Peyer's patch (tissue), 4 donors: ENCODE data around the gene ZNF205.

Source experiments
- POLR2A ChIP-seq, 2 donors: fragments of 450-650 bp; IDR thresholded peaks; one replicate each; pipeline ENCODE4 v1.5.1; 2017; ENCODE audit warnings: antibody characterized with exemption in 2 of 2, mild to moderate bottlenecking in 2 of 2, moderate library complexity in 2 of 2
- TF ChIP-seq, protein P1 (sequence below), 6 experiments: fragments of 450-650 bp in 4 of 6; fragments of 200-600 bp in 2 of 6; sonication (generic) in 1 of 6; IDR thresholded peaks; one replicate each; pipeline ENCODE4 v1.5.1; 2017 to 2019; ENCODE audit warnings: antibody characterized with exemption in 6 of 6, mild to moderate bottlenecking in 3 of 6, moderate library complexity in 1 of 6

- TF ChIP-seq POLR2A (IDR thresholded peaks at IDR 0.05), result no peak
- TF ChIP-seq, protein P1, sequence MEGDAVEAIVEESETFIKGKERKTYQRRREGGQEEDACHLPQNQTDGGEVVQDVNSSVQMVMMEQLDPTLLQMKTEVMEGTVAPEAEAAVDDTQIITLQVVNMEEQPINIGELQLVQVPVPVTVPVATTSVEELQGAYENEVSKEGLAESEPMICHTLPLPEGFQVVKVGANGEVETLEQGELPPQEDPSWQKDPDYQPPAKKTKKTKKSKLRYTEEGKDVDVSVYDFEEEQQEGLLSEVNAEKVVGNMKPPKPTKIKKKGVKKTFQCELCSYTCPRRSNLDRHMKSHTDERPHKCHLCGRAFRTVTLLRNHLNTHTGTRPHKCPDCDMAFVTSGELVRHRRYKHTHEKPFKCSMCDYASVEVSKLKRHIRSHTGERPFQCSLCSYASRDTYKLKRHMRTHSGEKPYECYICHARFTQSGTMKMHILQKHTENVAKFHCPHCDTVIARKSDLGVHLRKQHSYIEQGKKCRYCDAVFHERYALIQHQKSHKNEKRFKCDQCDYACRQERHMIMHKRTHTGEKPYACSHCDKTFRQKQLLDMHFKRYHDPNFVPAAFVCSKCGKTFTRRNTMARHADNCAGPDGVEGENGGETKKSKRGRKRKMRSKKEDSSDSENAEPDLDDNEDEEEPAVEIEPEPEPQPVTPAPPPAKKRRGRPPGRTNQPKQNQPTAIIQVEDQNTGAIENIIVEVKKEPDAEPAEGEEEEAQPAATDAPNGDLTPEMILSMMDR (IDR thresholded peaks at IDR 0.05), result no peak
Observed at GRCh38 chr16:3076577-3076976, 35.8 kb upstream of the ZNF205 start.
